ENCODE measurements around the gene HEPN1.
"Not testable (repeated sequence)": the region's sequence is repeated elsewhere in the genome, so short reads cannot be mapped to it uniquely, and the experiment has no call there.

The HEPN1 gene

DNA sequence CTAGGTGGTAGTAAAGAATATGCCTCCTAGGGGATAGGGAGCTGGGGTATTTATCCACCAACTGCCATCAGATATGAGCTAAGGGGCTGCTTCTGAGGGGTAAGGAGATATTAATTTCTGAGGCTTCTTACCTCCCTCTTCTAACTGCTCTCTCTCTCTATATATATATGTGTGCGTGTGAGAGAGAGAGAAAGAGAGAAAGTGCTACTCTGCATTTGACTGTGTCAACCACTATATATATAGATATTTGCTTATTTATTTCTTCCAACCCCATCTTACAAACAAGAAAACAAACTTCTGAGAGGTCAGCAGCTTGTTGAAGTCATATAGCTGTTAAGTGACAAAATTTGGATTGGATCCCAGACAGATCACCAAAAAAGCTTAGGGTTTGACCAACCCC lies 22.7 kb downstream of the HEPN1 start:
- DNase-seq (ENCODE audit: low read depth in 1 of 2, low spot score in 1 of 2), result no peak

DNA sequence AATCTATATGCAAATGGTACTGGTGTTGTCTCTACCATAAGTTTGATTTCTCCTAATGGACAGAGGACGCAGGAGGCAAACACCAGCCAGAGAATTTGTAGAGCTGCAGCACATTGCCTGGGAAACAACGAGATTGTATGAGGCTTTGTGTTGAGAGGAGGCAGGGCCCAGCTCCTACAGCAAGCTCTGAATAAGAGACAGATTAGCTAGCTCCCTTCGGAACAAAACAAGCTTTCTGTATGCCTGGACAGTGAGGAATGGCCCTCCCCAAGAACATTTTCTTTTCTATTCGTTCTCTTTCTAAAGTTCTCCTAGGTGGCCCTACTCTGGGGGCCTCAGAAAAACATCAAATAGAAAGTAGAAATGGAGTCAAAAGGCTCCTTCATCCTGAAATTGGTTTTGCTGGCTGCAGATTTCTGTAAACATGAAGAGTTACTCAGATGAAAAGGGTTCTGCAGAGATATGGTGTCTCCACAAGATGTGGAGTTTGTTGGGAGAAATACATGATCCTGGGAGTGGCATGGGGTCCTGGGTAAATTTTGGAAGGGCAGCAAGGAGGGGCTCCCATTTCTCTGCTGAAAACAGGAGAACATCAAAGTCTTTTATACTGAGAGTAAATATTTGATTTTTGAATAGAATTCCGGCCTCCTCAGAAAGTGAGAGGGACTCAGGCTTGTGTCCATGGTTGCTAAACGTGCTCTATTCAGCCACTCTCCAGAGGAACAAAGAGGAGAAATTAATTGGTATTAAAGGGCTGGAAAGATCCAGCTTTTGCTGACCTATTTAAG lies 23.6 kb downstream of the HEPN1 start:
- no peak for DNase-seq (ENCODE audit: low read depth in 1 of 2, low spot score in 1 of 2)

DNA sequence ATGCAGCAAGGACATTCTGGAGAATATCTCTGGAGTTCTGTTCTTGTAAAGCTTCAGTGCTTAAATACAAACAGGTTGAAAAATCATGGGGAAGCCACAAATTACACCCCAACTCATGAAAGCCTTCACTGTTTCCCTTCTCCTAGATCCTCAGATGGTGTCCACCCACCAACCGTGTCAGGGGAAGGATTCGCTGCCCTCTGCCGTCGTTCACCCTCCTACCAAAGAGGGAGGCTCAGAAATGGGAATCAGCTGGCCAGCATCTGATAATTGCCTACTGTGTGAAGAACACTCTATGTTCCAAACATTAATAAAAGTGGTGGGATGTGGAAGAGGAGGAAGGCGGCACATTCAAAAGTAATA lies 24.2 kb downstream of the HEPN1 start:
- no peak for DNase-seq (ENCODE audit: low read depth in 1 of 2, low spot score in 1 of 2)

DNA sequence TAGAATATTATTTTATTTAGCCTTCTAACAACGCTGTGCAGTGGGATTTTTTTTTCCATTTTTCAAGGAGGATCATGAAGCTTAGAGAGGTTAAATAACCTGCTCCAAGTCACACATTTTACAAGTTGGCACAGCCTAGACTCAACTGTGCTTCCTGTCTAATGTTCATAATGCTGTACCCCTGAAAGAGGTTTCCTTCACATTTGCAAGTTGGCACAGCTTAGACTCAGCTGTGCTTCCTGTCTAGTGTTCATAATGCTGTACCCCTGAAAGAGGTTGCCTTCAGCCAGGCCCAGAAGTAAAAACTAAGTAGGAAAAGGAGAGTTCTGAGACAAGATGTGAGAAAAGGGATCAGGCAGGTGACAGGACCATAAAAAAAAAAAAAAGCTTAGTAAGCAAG lies 24.7 kb downstream of the HEPN1 start:
- no peak for DNase-seq (ENCODE audit: low read depth in 1 of 2, low spot score in 1 of 2)

DNA sequence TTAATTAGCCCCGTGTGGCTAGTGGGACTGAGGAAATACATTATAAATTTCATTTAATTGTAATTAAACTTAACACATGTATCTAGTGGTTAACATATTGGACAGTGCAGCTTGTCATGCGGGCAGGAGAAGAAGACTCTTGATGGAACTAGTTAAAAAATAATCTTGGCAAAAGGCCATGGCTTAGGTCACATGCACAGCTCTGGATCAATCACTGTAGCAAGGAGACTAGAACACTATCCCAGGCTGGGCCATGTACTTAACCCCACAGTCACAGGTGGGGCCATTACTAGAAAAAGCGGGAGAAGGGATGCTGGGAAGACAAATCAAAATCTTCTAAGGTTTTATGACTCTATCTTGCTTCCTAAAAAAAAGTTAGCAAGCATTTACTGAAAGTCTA lies 25.5 kb downstream of the HEPN1 start:
- DNase-seq (ENCODE audit: low read depth in 1 of 2, low spot score in 1 of 2), result no peak

DNA sequence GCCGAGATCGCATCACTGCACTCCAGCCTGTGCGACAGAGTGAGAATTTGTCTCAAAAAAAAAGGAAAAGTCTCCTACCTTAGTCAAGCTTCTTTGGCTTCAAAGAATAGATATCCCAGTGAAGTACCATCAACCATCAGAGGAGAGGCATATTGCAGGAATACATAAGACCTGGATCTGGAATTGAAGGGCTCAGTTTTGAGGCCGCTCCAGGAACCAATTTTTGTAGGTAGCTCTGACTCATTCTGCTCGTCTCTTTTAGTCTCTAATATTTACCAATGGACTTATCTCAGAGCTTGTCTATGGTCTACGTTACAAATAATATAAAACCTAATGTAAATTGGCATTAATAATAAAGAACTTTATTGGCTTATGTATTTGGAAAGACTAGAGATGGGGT lies 26.8 kb downstream of the HEPN1 start:
- no peak for DNase-seq (ENCODE audit: low read depth in 1 of 2, low spot score in 1 of 2)

DNA sequence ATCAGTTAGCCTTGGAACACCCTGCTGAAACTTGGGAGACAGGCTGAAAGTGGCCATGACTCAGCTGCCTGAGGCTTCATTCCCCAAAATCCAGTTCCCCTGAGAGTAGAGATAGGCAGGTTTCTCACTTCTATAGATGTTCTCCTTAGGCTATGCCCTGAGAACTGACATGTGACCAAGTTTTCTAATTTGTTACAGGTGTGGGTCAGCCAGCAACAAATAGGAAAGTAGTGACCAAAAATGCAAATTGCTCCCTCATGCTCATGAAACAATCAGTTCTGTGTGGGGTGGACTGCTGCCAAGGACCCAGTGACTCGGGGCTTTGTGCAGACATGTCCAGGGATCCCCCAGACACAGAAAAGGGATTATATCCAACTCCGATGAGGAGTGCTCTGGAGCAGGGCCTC lies 27.7 kb downstream of the HEPN1 start:
- no peak for DNase-seq (ENCODE audit: low read depth in 1 of 2, low spot score in 1 of 2)

DNA sequence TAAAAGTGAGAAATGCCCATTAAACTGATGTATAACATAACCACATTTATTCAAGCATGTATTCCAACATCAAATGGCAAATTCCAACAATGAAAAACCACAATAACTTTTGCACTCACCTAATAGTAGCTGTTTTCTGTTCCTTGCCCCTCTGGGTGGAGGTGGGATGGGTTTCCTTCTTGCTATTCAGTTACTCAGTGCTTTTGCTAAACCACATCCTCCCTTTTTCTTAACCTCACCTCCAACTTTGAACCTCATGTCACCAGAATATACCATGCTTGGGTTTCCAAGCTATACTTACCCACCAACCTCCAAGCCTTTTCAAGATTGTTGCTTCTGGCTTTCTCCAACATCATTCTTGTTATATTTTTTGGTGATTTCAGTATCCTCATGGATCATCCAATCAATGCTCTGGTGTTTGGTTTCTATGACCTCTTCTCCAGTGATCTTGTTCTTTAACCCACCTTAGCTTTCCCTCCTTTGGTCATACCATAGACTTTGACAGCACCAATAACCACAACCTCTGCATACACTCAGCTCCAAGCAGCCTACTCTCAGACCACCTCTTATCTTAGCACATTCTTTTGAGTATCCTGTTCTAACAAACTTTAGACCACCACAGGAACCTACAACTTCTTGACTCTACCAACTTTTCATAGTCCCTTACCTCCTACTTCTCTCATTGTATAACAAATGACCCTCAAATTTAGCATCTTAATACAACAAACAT lies 31.7 kb downstream of the HEPN1 start:
- DNase-seq (ENCODE audit: low read depth in 1 of 2, low spot score in 1 of 2), result no peak

DNA sequence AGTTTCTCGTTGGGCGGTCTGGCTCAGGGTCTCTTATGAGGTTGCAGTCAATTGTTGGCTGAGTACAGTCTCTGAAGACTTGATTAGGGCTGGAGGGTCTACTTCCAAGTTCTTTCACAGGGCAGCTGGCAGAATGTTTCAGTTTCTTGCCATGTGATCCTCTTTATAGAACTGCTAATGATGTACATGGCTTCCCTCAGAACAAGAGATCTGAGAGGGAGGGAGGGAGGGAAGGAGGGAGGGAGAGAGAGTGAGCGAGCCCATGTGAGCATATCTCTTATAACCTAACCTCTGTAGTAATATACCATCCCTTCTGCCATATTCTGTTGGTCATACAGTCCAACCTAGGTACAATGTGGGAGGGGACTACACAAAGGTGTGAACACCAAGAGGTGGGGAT lies 32.3 kb downstream of the HEPN1 start:
- no peak for DNase-seq (ENCODE audit: low read depth in 1 of 2, low spot score in 1 of 2)

DNA sequence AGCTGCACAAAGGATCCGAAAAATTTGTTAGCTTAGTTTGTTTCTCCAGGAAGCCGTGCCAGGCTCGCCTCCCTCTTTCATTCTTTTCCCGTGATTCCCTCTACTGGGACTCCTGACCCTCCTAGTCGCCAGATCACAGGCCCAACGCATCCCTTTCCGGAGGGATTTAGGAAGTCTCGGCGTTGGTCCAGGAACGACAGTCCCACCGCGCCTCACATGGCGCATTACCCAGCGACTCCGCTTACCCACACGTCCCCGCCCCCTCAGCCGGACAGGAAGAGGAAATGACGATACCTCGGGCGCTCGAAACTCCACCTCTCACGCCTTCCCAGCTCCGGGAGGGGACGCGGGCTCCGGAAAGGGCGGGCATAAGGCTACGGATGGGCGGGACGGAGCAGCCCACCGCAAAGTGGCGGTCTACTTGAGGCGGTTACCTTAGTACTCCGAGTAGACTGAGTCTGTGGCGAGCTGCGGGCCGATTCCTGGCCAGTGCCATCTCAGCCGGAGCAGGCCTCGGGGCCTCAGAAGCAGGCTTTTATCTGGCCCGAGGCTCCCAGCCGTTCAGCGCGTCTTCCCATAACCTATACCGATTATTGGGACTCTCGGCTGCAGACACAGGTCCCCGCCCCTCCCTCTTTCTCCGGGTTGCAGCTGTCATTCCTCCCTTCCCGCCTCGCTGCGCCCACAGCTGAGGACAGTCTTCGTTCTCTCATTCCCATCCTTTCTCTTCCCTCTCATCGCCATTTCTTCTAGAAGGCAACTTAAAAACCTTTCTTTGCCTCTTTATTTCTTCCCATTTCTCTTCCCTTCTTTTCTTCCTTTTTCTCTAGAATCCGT lies 34.9 kb downstream of the HEPN1 start, which contains the start of gene CCDC15:
Gene CCDC15, plus strand, starts transcription at position 450 of the 837 bp plus-strand sequence. CDS start 531 bp downstream, outside the sequence.
- peak; percentile 86 to 90 for DNase-seq (ENCODE audit: low read depth in 1 of 2, low spot score in 1 of 2)

DNA sequence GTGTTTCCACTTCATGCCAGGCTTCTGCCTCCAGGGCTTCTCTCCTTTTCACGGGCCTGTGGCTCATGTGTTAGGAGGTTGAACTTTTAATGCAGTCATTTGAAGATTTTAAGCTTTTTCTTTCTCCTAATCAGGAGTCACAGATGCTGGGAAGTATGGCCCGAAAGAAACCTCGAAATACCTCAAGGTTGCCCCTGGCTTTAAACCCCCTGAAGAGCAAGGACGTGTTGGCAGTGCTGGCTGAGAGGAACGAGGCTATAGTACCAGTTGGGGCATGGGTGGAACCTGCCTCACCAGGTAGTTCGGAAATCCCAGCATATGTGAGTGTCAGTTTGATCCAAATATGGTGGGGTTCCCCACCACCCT lies 35.5 kb downstream of the HEPN1 start:
- DNase-seq (ENCODE audit: low read depth in 1 of 2, low spot score in 1 of 2), result no peak

DNA sequence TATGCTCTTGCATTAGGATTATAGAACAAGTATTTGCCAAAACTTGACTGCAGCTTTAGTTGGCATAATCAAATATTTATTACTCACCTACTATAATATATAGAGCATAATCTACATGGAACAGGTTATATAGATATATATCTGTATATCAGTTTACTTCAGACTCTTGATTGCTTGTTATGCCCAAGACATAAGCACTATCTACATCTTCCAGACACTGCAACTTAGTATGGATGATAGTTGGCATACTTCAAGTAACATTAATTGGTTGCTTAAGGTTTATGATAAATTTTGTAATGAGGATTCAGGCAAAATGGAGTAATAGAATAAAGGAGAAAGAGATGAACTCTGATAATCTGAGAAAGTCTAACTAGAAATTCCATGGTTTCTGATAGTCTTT lies 36.0 kb downstream of the HEPN1 start:
- DNase-seq (ENCODE audit: low read depth in 1 of 2, low spot score in 1 of 2), result no peak

DNA sequence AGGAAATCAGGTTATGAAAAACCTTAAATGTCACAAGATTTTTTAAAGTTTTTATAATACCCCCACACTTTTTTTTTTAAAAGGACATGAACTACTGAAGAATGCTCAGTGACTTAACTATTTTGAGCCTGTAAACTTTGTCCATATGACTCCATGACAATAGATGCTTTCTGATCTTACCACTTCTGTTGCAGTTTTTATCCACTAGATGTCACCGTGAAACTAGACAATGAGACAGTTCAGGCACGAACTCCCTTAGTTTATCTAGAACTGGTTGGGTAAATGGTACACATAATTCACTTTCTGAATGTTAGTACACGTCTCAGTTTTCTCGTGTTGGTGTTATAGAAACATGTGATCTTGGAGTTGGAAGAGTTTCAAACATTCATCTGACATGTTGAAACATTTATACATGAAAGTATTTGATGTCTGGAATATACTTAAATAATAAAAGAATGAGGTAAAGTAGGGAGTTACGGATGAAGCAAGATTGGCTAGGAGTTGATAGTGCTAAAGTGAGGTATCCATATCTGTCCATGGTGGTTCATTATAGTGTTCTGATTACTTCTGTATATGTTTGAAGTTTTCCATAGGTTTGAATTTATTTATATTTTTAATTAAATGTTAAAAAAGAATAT lies 43.0 kb downstream of the HEPN1 start:
- no peak for DNase-seq (ENCODE audit: low read depth in 1 of 2, low spot score in 1 of 2)

DNA sequence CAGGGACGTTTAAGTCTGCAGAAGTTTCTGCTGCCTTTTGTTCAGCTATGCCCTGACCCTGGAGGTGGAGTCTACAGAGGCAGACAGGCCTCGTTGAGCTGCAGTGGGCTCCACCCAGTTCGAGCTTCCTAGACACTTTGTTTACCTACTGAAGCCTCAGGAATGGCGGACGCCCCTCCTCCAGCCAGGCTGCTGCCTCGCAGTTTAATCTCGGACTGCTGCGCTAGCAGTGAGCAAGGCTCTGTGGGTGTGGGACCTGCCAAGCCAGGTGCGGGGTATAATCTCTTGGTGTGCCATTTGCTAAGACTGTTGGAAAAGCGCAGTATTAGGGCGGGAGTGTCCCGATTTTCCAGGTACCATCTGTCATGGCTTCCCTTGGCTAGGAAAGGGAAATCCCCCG lies 49.1 kb downstream of the HEPN1 start:
- not testable (repeated sequence) for DNase-seq (ENCODE audit: low read depth in 1 of 2, low spot score in 1 of 2)

All from stimulated activated CD4-positive, alpha-beta T cell treated with anti-CD3 and anti-CD28 coated beads, Interleukin-15, amount 100 ng/mL, for 1 hour (primary cell).